GM23248 (cell line): ENCODE results near the gene SMTN. TPM values are rescaled to one million over a fixed set of nuclear protein-coding genes. Genes with fewer than 3 reads are reported as not detected.

Source experiments
- DNase-seq: peaks from one replicate; pipeline ENCODE4 v3.0.0-alpha.2; 2015
- H2AFZ ChIP-seq: fragments of 200-600 bp; sonication (generic); 2 replicates; pipeline ENCODE4 v1.6.1; 2016; ENCODE audit warnings: antibody characterized with exemption
- H3F3A ChIP-seq: fragments of 200-600 bp; sonication (generic); 2 replicates; pipeline ENCODE4 v1.6.1; 2016; ENCODE audit warnings: mild to moderate bottlenecking, antibody characterized with exemption, mixed run types; ENCODE audit not compliant: insufficient read depth
- H3K27ac ChIP-seq: fragments of 200-600 bp; sonication (generic); 2 replicates; pipeline ENCODE4 v1.5.1; 2016; ENCODE audit warnings: mild to moderate bottlenecking
- H3K27me3 ChIP-seq: fragments of 200-600 bp; sonication (generic); replicated peaks from 2 replicates; pipeline ENCODE4 v1.6.1; 2016; ENCODE audit warnings: mild to moderate bottlenecking; ENCODE audit not compliant: insufficient read depth
- H3K36me3 ChIP-seq: fragments of 200-600 bp; sonication (generic); 2 replicates; pipeline ENCODE4 v1.6.1; 2016; ENCODE audit warnings: low read depth, mild to moderate bottlenecking
- H3K4me1 ChIP-seq: fragments of 200-600 bp; sonication (generic); 2 replicates; pipeline ENCODE4 v1.6.1; 2016; ENCODE audit warnings: mild to moderate bottlenecking; ENCODE audit not compliant: insufficient read depth
- H3K4me2 ChIP-seq: fragments of 200-600 bp; sonication (generic); one replicate; pipeline ENCODE4 v1.6.1; 2016; ENCODE audit warnings: mild to moderate bottlenecking; ENCODE audit not compliant: unreplicated experiment
- H3K4me3 ChIP-seq: fragments of 200-600 bp; sonication (generic); 2 replicates; pipeline ENCODE4 v1.5.1; 2016; ENCODE audit warnings: mild to moderate bottlenecking
- H3K79me2 ChIP-seq: fragments of 200-600 bp; sonication (generic); 2 replicates; pipeline ENCODE4 v1.6.1; 2016; ENCODE audit warnings: mild to moderate bottlenecking; ENCODE audit not compliant: insufficient read depth
- H3K9ac ChIP-seq: fragments of 200-600 bp; sonication (generic); 2 replicates; pipeline ENCODE4 v1.6.1; 2016; ENCODE audit warnings: mild to moderate bottlenecking
- H3K9me2 ChIP-seq: fragments of 200-600 bp; sonication (generic); 2 replicates; pipeline ENCODE4 v1.6.1; 2016; ENCODE audit warnings: mixed run types, mild to moderate bottlenecking, moderate library complexity; ENCODE audit not compliant: insufficient read depth
- H3K9me3 ChIP-seq: fragments of 200-600 bp; sonication (generic); one replicate; pipeline ENCODE4 v1.6.1; 2017; ENCODE audit warnings: low read depth
- H4K20me1 ChIP-seq: fragments of 200-600 bp; sonication (generic); 2 replicates; pipeline ENCODE4 v1.6.0; 2016; ENCODE audit not compliant: insufficient read depth
- EZH2 ChIP-seq: fragments of 200-600 bp; sonication (generic); IDR thresholded peaks from 2 replicates; pipeline ENCODE4 v1.6.1; 2018; ENCODE audit warnings: antibody characterized with exemption, mild to moderate bottlenecking; ENCODE audit not compliant: insufficient read depth, poor library complexity, severe bottlenecking
- EZH2phosphoT487 ChIP-seq: fragments of 200-600 bp; sonication (generic); IDR thresholded peaks from 2 replicates; pipeline ENCODE4 v1.6.1; 2018; ENCODE audit warnings: antibody characterized with exemption, moderate library complexity, mild to moderate bottlenecking, low read depth; ENCODE audit not compliant: insufficient read depth
- WGBS, 2 experiments: methylation state at CpG; one replicate each; pipeline ENCODE4 v1.1.6; 2015 to 2017; ENCODE audit warnings: low lambda C conversion rate in 2 of 2, low coverage in 1 of 2; ENCODE audit errors: missing lambda C conversion rate in 2 of 2; 5-methylcytosine and 5-hydroxymethylcytosine counted together
- in situ Hi-C: fragments of 300-500 bp; cut with MboI; formaldehyde crosslinking; loops from 2 replicates; pipeline ENCODE4 v1.15.0; 2020
- polyA plus RNA-seq: library from polyadenylated mRNA; unstranded; fragments of >200 nt; fragmentation: Nextera tagmentation; extraction: Ambion mirVana; gene quantifications from 2 replicates; pipeline ENCODE4 v1.2.1, GENCODE V29; 2016
- total RNA-seq: library from RNA; depleted of rRNA; stranded (reverse); fragments of >200 nt; shearing (Covaris generic); gene quantifications from 2 replicates; pipeline ENCODE4 v1.2.3, GENCODE V29; 2014

The SMTN gene
- total and polyA plus RNA-seq, 2 experiments from 2014 or later, result 96.7 to 160 TPM

DNA sequence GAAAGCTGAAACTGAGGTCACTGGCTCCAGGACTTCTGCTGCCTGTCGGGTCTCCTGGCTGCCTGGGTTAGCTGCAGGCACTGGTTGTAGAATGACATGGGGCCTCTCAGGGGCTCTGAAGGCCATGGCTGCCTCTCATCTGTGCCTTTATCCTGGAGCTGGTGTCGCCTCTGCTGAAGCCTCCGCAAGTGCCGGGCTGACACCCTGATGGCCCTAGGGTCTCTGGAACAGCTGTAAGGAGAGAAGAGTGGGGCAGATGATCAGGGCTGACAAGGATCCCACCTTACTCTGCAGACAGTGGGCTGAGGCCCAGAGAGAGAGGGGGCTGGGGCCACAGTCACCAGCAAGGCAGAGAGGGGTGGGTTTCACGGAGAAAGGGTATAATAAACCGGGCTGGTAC is 54.6 kb downstream of the SMTN start:
- H3K79me2 ChIP-seq, result no peaks in the 10 kb centered on the region
- WGBS, 2 experiments, result 81 to 84% methylated on average over 6 of the region's 6 CpGs

DNA sequence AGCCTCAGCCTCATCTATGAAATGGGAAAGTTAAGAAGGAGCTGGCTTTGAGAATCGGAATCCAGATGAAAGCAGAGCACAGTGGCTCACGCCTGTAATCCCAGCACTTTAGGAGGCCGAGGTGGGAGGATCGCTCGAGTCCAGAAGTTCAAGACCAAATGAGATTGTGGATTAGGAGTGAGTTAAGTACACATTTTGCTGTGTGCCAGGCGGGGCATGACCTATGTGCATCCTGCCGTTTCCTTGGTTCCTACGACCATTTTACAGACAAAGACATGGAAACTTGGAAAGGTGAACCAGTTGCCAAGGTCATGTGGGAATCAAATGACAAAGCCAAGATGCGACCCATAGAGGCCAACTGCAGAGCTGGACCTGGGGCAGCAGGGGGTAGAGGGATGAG is 55.0 kb downstream of the SMTN start:
- DNase-seq, result no peak
- WGBS, 2 experiments, result 79 to 83% methylated on average over 9 of the region's 9 CpGs
- no peak overlapping the region for H3K4me3 ChIP-seq
- H3F3A ChIP-seq, result no peaks in the 10 kb centered on the region
- no peak overlapping the region for H3K4me2 ChIP-seq
- H3K9me2 ChIP-seq, result no peaks in the 10 kb centered on the region
- H3K4me1 ChIP-seq, result no peaks in the 10 kb centered on the region
- no peaks in the 10 kb centered on the region for H4K20me1 ChIP-seq
- H3K36me3 ChIP-seq, result no peaks in the 10 kb centered on the region
- peaks cover 18% of the 10 kb centered on the region for H3K27me3 ChIP-seq
- H2AFZ ChIP-seq, result no peak overlapping the region
- no peak overlapping the region for H3K9ac ChIP-seq
- H3K27ac ChIP-seq, result no peak overlapping the region
- TF ChIP-seq EZH2phosphoT487 (no peak), EZH2 (no peak)
- H3K79me2 ChIP-seq, result no peaks in the 10 kb centered on the region
- H3K9me3 ChIP-seq, result no peaks in the 10 kb centered on the region
- in situ Hi-C loops, result no loop called here

More for the DNA sequence above, 54.6 kb downstream of the SMTN start:
- H3K4me2 ChIP-seq, result no peak overlapping the region
- TF ChIP-seq EZH2, result no peak
- no peak for TF ChIP-seq EZH2phosphoT487
- H3K4me1 ChIP-seq, result no peaks in the 10 kb centered on the region
- no peaks in the 10 kb centered on the region for H3K9me2 ChIP-seq
- no peaks in the 10 kb centered on the region for H3K36me3 ChIP-seq
- H3K9me3 ChIP-seq, result no peaks in the 10 kb centered on the region
- H3F3A ChIP-seq, result no peaks in the 10 kb centered on the region
- no peaks in the 10 kb centered on the region for H4K20me1 ChIP-seq
- no peak overlapping the region for H3K27ac ChIP-seq
- H3K9ac ChIP-seq, result no peak overlapping the region
- no peak overlapping the region for H3K4me3 ChIP-seq
- peaks cover 14% of the 10 kb centered on the region for H3K27me3 ChIP-seq
- no peak for DNase-seq
- no peak overlapping the region for H2AFZ ChIP-seq
- in situ Hi-C loops, result no loop called here

- Histone ChIP-seq H3K4me1 (no peaks in the 10 kb centered on the region), H3K9ac (no peak overlapping the region), H3K4me2 (no peak overlapping the region), H3K36me3 (no peaks in the 10 kb centered on the region), H2AFZ (no peak overlapping the region), H4K20me1 (no peaks in the 10 kb centered on the region), H3F3A (no peaks in the 10 kb centered on the region), H3K9me2 (no peaks in the 10 kb centered on the region), H3K4me3 (no peak overlapping the region), H3K27ac (no peak overlapping the region), H3K27me3 (peaks cover 20% of the 10 kb centered on the region), H3K79me2 (no peaks in the 10 kb centered on the region), H3K9me3 (no peaks in the 10 kb centered on the region)
- in situ Hi-C loops, result no loop called here
- 76 to 83% methylated on average over 16 of the region's 16 CpGs for WGBS, 2 experiments
- TF ChIP-seq EZH2 (no peak), EZH2phosphoT487 (no peak)
- DNase-seq, result no peak
These were observed 55.6 kb downstream of the SMTN start for GRCh38 chr22:31136711-31137110.

GRCh38 chr22:31137721-31138120 is 56.6 kb downstream of the SMTN start:
- WGBS, 2 experiments, result 52 to 58% methylated on average over 9 to 10 of the region's 10 CpGs
- Histone ChIP-seq H2AFZ (no peak overlapping the region), H3K36me3 (no peaks in the 10 kb centered on the region), H3F3A (no peaks in the 10 kb centered on the region), H3K9me3 (no peaks in the 10 kb centered on the region), H3K4me2 (no peak overlapping the region), H3K9ac (no peak overlapping the region), H3K4me3 (no peak overlapping the region), H3K27me3 (peaks cover 20% of the 10 kb centered on the region), H3K27ac (no peak overlapping the region), H3K9me2 (no peaks in the 10 kb centered on the region), H4K20me1 (no peaks in the 10 kb centered on the region), H3K79me2 (no peaks in the 10 kb centered on the region), H3K4me1 (no peaks in the 10 kb centered on the region)
- no peak for DNase-seq
- in situ Hi-C loops, result no loop called here
- no peak for TF ChIP-seq EZH2phosphoT487
- no peak for TF ChIP-seq EZH2

GRCh38 chr22:31138126-31138525 is 57.0 kb downstream of the SMTN start:
- Histone ChIP-seq H3K9me3 (no peaks in the 10 kb centered on the region), H3K4me1 (no peaks in the 10 kb centered on the region), H3K4me2 (no peak overlapping the region), H3K9me2 (no peaks in the 10 kb centered on the region), H3K36me3 (no peaks in the 10 kb centered on the region), H3K4me3 (no peak overlapping the region), H3K79me2 (no peaks in the 10 kb centered on the region), H4K20me1 (no peaks in the 10 kb centered on the region), H3K27me3 (peaks cover 20% of the 10 kb centered on the region), H3K27ac (no peak overlapping the region), H3K9ac (no peak overlapping the region), H3F3A (no peaks in the 10 kb centered on the region), H2AFZ (no peak overlapping the region)
- no peak for TF ChIP-seq EZH2
- TF ChIP-seq EZH2phosphoT487, result no peak
- in situ Hi-C loops, result no loop called here
- DNase-seq, result no peak
- WGBS, 2 experiments, result 82 to 87% methylated on average over 9 to 10 of the region's 10 CpGs
